Measurements from ENCODE around the gene TMEM80.

TMEM80 gene

GRCh38 chr11:748007-748359 lies 52.4 kb downstream of the TMEM80 start:
- no peak for DNase-seq

GRCh38 chr11:749731-750130 lies 54.1 kb downstream of the TMEM80 start:
- DNase-seq, result no peak

All from stimulated activated CD4-positive, alpha-beta T cell treated with anti-CD3 and anti-CD28 coated beads, Interleukin-2, amount 100 ng/mL, for 48 hours (primary cell).